Measurements from ENCODE around the gene PSTPIP2. TPM values are rescaled to one million over a fixed set of nuclear protein-coding genes. Genes with fewer than 3 reads are reported as not detected.
"Not testable (repeated sequence)": the region's sequence is repeated elsewhere in the genome, so short reads cannot be mapped to it uniquely, and the experiment has no call there.

Gene PSTPIP2
- total RNA-seq, 1 donor from 2014 or later: 6.9 TPM

DNA sequence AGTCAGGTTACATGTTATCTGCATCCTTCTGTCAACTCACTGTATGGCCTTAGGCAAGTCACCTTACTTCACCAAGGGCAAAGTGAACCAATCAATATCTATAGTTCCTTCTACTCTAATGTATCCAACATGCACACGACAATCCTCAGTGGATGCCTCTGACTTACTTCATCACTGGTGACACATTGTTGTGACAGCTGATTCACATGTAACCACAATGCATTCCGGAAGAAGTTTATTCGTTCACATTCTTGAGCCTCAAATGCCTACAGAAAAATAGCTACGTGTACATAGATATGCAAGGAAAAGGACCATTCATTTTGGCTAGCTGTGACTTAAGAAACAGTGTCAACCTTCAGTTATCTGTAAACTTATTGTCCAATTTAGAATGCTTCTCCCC, 78.6 kb downstream of the PSTPIP2 start:
- DNase-seq (ENCODE audit: extremely low read depth, low read depth, low spot score): no peak

DNA sequence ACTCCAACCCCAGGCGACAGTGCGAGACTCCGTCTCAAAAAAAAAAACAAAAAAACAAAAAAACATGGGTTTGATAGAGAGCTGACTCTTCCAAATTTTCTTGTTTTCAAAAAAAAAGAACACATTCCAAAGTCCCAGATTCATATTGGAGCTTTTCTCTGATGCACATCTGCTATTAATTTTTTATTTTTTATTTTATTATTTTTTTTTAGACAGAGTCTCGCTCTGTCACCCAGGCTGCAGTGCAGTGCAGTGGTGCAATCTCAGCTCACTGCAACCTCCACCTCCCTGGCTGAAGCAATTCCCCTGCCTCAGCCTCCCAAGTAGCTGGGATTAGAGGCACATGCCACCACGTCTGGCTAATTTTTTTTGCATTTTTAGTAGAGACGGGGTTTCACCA, 79.5 kb downstream of the PSTPIP2 start:
- DNase-seq (ENCODE audit: extremely low read depth, low read depth, low spot score): not testable (repeated sequence)

DNA sequence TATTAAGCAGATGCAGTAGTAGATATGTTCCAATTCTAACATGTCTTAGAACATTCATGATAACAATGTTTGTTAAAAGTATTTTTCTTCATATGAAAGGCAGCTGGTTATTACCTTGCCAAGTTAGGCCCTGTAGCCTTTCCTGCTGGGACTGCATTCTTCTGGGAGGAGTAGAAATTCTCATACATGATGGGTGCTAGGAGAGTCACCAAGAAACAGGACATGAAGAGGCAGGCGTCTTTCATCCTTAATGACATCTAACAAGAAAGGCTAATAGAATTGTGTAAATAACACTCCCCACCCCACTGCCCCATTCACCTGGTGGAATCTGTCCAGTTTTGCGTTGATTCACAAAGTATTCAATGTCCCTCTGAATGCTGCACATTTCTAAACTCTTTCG, 80.3 kb downstream of the PSTPIP2 start:
- DNase-seq (ENCODE audit: extremely low read depth, low read depth, low spot score): no peak

- DNase-seq (ENCODE audit: extremely low read depth, low read depth, low spot score): no peak
Observed at GRCh38 chr18:45984546-45985235, 87.4 kb downstream of the PSTPIP2 start.

- no peak for DNase-seq (ENCODE audit: extremely low read depth, low read depth, low spot score)
Observed at GRCh38 chr18:45981821-45982220, 90.2 kb downstream of the PSTPIP2 start.

DNA sequence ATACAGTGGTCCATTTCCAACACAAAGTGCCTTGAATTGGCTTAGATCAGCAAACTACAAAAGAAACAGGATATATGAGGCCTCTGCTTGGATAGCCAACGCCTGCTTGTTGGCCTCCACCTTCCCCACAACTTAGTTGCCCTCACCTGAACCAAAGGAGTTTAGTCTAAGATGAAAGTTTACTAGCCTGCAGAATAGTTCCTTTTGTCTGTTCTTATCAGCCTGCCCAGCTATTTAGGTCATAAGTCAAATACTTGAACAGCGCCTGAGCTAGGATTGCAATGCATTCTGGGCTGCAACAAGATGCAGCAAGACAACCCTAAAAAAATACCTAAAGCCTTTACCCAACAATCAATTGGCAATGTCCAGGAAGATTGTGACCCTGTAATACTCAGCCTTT, 91.8 kb downstream of the PSTPIP2 start:
- DNase-seq (ENCODE audit: extremely low read depth, low read depth, low spot score): no peak

DNA sequence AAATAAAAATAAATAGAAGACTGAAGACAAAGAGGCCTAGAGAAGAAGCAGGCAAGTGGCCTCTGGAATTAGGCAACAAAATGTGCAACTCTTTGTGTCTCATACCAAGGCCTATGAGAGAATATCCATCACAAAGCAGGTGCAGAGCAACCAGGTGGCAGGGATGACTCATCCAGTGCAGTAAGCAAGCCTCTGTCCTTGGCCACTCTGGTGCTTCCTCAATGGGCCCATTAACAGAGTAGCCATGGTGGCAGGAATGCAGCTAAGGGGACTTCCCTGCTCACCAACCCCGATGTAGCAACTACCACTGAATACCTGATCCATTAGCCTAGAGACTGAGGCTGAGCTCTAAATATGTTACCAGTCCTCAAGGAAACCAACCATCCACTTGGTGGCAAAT, 94.0 kb downstream of the PSTPIP2 start:
- DNase-seq (ENCODE audit: extremely low read depth, low read depth, low spot score): no peak

- DNase-seq (ENCODE audit: extremely low read depth, low read depth, low spot score): no peak
Observed at GRCh38 chr18:45976974-45977373, 95.1 kb downstream of the PSTPIP2 start.

- DNase-seq (ENCODE audit: extremely low read depth, low read depth, low spot score): no peak
Observed at GRCh38 chr18:45976566-45976965, 95.5 kb downstream of the PSTPIP2 start.

DNA sequence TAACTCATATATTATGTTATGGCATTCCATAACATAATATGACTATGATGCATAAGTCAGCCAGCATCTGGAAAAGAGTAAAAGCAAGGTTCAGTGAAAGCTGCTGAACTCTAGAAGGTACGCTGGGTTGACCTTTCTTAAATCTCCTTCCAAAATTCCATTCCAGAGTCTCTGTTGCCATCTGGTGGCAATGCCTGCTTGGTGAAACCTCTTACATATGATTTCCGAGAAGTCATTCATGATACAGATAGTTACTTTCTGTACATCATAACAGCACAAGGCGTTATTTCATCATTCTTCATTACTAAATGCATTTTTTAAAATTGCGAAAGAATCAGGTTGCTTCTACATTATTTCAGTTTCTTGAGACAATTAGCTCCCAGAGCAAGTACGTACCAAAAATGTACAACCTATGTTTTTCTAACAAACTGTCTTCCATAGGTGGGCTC, 97.9 kb downstream of the PSTPIP2 start:
- no peak for DNase-seq (ENCODE audit: extremely low read depth, low read depth, low spot score)

DNA sequence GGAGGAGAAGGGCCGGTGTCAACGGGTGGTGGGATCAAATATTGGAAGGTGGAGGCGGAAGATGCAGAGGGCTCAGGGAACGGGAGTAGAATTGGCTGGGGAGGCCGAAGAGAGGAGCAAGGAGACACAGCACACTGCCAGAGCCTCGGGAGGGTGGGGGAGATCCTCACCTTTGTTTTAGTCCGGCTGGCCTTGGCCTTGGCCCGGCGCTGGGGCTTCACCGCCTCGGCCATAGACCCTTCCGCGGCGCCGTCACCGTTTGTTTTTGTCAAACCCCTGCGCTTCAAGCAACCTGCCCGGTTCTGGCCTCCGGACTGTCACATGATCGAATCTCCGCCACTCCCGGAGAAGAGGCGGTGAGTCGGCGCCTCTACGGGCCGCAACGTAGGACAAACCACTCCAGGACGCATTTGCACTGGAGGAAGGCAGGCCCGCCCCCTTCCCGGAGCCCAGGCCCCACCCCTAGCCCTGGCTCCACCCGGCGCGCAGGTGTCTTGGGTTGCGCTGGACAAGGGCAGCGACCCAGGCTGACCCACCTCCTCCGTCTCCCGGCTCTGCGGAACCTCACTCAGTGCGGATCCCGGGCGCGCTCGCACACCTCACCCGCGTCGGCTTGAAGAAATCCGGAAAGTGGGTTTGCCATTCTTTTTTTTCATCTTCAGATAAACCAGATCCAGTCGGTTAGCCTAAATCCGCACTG, 104.9 kb downstream of the PSTPIP2 start, which contains the start of gene EPG5:
Gene EPG5, minus strand, starts transcription at position 323 of the 700 bp plus-strand sequence. Its CDS starts 90 bp downstream, at position 233.
- DNase-seq (ENCODE audit: extremely low read depth, low read depth, low spot score): peak; percentile 61

DNA sequence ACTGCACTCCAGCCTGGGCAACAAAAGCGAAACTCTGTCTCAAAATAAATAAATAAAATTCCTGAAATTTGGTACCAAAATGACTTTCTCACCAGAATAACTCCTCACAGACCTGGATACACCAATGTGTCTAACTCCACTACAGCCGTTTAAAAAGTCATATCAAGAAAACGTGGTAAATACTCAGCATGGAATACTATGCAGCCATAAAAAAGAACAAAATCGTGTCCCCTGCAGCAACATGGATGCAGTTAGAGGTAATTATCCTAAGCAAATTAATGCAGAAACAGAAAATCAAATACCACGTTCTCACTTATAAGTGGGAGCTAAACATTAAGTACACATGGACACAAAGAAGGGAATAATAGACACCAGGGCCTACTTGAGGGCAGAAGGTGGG, 107.1 kb downstream of the PSTPIP2 start:
- not testable (repeated sequence) for DNase-seq (ENCODE audit: extremely low read depth, low read depth, low spot score)

DNA sequence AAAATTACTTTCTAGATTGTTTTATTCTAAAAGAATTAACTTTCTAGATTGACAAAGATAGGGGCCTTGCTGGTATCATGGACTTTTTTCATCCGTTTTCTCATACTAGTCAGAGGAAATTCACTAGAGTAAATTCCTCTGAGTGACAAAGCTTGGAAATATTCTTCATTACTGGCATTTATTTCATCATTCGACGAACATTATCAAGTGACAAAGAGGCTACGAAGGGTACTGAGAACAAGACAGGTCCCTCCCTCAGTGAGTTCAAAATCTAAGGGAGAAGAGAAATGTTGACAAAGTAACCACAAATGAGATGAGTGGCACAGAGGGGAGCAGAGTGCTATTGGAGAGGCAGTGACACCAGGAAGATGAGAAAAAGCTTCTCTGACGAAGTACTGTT, 109.2 kb downstream of the PSTPIP2 start:
- DNase-seq (ENCODE audit: extremely low read depth, low read depth, low spot score): no peak

GRCh38 chr18:45962461-45962860, 109.6 kb downstream of the PSTPIP2 start:
- DNase-seq (ENCODE audit: extremely low read depth, low read depth, low spot score): no peak

DNA sequence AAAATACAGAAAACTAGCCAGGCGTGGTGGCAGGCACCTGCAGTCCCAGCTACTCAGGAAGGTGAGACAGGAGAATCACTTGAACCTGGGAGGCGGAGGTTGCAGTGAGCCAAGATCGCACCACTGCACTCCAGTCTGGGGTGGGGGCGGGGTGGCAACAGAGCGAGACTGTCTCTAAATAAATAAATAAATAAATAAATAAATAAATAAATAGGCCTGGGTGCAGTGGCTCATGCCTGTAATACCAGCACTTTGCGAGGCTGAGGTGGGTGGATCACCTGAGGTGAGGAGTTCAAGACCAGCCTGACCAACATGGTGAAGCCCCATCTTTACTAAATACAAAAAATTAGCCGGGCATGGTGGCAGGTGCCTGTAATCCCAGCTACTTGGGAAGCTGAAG, 112.6 kb downstream of the PSTPIP2 start:
- not testable (repeated sequence) for DNase-seq (ENCODE audit: extremely low read depth, low read depth, low spot score)

- DNase-seq (ENCODE audit: extremely low read depth, low read depth, low spot score): no peak
Observed at GRCh38 chr18:45958730-45959129, 113.3 kb downstream of the PSTPIP2 start.

DNA sequence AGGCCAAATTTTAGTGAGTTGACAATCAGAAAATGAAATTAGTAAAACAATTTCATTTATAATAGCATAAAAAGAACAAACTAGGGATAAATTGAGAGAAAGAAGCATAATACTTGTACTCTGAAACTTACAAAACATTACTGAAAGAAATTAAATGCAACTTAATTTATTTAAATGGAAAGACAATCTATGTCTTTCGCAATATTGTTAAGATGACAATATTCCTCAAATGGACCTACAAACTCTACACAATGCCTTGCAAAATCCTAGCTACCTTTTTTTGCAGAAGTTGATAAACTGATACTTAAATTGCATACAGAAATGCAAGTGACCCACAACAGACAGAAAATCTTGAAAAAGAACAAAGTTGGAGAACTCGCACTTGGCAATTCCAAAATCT, 114.0 kb downstream of the PSTPIP2 start:
- no peak for DNase-seq (ENCODE audit: extremely low read depth, low read depth, low spot score)

- DNase-seq (ENCODE audit: extremely low read depth, low read depth, low spot score): no peak
Observed at GRCh38 chr18:45957100-45957499, 115.0 kb downstream of the PSTPIP2 start.

- DNase-seq (ENCODE audit: extremely low read depth, low read depth, low spot score): no peak
Observed at GRCh38 chr18:45954070-45954934, 117.8 kb downstream of the PSTPIP2 start.

GRCh38 chr18:45951016-45951714, 120.9 kb downstream of the PSTPIP2 start:
- DNase-seq (ENCODE audit: extremely low read depth, low read depth, low spot score): no peak

- DNase-seq (ENCODE audit: extremely low read depth, low read depth, low spot score): no peak
Observed at GRCh38 chr18:45945669-45946068, 126.4 kb downstream of the PSTPIP2 start.
